DND-41 (cell line): ENCODE measurements around the gene ITGA11.

ENCODE experiments used
- CTCF ChIP-seq: IDR thresholded peaks from 2 replicates; pipeline ENCODE4 v1.5.1; 2012; ENCODE audit warnings: borderline replicate concordance, low read length, moderate library complexity, mild to moderate bottlenecking; ENCODE audit not compliant: poor library complexity, severe bottlenecking; ENCODE audit errors: extremely low read depth
- EZH2 ChIP-seq: IDR thresholded peaks from 3 replicates; pipeline ENCODE4 v1.6.1; 2012; ENCODE audit warnings: borderline replicate concordance, low read depth, mild to moderate bottlenecking, moderate library complexity, low read length, inconsistent platforms; ENCODE audit not compliant: severe bottlenecking

- TF ChIP-seq CTCF (no peak), EZH2 (no peak)
Measured at GRCh38 chr15:68354923-68355322, 77.0 kb downstream of the ITGA11 start.
